Measurements from ENCODE around the gene PLVAP.

PLVAP gene

DNA sequence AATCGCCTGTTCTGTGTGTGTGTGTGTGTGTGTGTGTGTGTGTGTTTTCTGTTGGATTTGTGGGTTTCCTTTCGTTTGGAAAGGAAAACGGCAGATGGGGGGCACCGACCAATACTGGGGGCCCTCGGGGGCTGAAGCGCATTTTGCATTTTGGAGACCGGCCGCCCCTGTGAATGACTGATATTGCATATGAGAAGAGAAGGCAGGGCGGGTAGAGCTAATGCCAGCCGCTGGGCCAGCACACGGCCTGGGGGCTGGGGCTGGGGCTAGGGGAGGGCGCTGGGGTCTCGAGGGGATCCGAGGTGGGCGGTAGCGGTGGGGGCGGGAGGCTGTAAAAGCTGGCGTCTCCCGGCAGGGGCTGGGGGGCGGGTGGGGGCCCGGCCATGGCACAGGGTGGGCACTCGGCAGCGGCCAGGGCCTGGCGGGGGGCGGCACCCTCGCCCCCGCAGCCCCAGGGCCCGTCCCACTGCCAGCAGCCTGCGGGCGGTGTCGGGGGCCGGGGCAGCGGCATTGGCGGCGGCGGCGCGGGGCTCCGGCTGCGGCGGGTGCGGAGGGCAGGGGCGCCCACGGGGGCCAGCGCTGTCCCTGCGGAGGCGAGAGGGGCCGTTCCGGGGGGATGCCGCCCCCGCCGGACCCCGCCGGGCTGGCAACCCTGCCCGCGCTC, 53.7 kb downstream of the PLVAP start:
- no peak for DNase-seq (ENCODE audit: low read depth in 2 of 2)

DNA sequence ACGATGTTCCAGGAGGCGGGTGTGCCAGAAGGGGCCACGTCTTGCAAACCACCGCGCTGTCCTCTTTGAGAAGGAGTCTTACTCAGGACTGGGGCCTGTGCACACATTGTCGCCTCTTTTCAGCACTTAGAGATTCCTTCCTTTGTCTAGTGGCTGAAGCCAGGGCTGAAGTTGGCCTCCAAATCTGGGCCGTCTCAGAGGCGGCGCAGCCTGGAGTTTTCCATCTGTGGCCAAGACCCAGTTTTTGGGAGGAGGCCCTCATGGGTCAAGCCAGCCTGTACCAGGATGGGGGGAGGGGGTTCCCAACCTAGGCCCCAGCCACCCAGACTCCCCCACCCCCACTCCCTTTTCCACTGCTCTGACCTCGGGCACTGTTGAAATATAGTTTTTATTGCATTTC, 54.3 kb downstream of the PLVAP start:
- DNase-seq (ENCODE audit: low read depth in 2 of 2), result no peak

GRCh38 chr19:17321655-17322489, 55.3 kb downstream of the PLVAP start:
- DNase-seq (ENCODE audit: low read depth in 2 of 2), result no peak

DNA sequence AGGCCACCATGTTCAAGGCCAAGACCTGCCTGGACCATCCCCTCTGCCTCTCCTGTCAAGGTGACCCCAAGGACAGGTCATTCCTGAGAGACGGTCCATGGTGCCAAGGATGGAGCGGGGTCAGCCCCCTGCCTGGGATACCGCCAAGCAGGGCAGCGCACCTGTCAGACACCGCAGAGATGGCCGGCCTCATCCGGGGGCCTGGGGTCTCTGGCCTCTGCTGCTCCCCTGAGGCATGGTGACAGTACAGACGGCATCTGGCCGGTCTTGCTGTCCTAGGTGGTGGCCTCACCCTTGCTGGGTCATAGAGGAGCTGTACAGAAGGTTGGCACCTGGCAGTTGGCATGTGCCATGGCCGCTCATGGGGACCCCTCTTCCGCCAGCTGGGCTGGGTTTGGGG, 56.7 kb downstream of the PLVAP start:
- DNase-seq (ENCODE audit: low read depth in 2 of 2), result no peak

- no peak for DNase-seq (ENCODE audit: low read depth in 2 of 2)
Measured at GRCh38 chr19:17319473-17320238, 57.5 kb downstream of the PLVAP start.

DNA sequence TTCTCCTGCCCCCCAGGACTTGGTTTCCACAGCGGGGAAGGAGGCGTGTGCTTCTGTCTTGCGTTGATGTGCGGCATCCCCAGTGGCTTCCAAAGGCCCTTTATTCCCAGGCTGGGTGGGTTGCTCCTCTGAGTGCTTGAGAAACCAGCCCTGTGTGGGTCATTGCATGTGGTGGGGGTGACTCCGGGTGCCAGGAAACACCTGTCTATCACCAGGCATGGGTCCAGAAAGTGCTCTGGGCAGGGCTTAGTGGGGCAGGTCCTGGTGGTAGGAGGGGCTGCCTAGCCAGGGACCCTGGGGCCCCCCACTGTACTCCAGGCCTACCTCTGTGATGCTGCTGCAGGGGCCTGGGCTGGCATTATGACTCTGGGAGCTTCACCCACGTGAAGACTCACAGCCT, 58.2 kb downstream of the PLVAP start:
- DNase-seq (ENCODE audit: low read depth in 2 of 2), result no peak

DNA sequence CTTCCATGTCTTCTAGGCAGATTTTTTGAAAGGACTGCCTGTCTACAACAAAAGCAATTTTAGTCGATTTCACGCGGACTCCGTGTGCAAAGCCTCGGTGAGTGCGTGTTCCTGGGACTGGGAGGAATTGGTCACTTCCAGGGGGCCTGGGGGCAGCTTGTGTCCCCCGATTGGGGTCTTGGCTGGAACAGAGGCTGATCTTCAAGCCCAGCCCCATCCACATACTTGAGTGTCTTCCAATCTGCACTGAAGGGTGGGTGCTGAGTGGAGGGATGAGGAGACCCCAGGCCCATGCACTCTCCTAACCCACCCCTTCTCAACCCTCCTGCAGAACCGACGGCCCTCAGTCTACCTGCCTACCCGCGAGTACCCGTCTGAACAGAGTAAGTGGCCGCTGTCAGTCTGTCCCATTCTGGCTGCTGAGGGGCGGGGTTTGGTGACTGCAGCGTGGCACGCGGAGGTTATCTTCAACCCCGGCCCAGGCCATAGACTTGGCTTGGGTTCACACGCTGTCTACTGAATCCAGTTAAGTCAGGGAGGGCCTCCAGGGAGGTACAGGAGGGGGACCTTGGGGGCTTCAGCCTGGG, 63.0 kb downstream of the PLVAP start:
- no peak for DNase-seq (ENCODE audit: low read depth in 2 of 2)

- no peak for DNase-seq (ENCODE audit: low read depth in 2 of 2)
Measured at GRCh38 chr19:17312189-17313113, 64.7 kb downstream of the PLVAP start.

GRCh38 chr19:17311455-17312188, 65.5 kb downstream of the PLVAP start:
- DNase-seq (ENCODE audit: low read depth in 2 of 2), result no peak

DNA sequence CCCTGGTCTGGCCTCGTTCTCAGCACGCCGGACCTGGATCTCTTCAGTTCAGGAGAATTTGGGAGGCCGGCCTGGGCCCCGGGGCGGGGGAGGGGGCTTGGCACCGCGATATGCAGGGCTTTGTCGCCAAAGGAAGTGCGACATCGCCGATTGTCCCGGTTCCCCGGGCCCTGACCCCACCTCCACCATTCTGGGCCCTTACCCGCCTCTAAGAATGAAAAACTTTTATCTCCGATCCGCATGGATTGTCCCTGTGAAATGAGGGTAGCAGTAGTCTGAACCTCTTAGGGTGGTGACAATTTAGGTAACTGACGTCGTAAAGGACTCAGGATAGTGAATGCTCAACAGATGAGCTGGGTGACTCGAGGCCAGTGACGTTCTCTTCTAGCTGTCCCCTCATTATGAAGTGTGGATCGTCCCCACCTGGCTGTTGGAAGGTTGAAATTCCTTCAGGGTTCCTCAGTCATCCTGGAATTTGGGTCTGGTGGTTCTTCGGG, 67.1 kb downstream of the PLVAP start:
- DNase-seq (ENCODE audit: low read depth in 2 of 2), result no peak

DNA sequence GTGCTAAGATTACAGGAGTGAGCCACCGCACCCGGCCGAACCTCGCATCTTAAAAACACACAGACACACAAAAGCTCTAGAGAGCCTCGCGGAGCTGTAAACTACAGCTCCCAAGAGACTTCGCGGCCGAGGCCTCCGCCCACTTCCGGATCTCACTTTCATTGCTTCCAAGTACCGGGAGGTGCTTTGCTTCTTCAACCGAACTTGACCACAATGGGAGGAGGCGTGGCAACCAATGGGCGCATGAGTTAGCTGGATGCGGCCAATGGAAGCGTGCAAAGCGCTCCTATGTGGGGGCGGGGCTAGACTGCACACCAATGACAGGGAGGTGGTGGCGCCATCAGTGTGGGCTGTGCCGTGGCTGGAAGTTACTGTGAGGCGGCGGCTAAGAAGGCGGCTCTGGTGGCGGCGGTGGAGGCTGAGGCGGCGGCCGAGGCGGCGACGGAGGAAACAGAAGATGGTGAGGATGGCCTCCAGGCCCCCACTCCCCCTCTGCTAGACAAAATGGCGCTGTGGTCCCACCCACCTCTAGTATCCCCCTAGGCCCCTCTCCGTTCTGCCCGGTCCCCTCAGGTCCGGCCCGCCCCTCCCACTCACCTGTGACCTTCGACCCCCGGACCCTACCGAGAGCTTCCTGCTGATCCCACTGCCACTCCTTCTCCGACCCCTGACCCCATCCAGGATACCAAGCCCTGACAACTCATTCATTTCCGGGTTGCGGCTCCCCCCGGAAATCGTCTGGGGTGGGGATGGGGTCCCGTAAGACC, 67.8 kb downstream of the PLVAP start, which contains the start of gene DDA1:
Gene DDA1 (plus strand): TSS at position 366 of the 767 bp plus-strand sequence. CDS start 92 bp downstream, at position 458.
- DNase-seq (ENCODE audit: low read depth in 2 of 2), result peak; percentile 98 to 99

DNA sequence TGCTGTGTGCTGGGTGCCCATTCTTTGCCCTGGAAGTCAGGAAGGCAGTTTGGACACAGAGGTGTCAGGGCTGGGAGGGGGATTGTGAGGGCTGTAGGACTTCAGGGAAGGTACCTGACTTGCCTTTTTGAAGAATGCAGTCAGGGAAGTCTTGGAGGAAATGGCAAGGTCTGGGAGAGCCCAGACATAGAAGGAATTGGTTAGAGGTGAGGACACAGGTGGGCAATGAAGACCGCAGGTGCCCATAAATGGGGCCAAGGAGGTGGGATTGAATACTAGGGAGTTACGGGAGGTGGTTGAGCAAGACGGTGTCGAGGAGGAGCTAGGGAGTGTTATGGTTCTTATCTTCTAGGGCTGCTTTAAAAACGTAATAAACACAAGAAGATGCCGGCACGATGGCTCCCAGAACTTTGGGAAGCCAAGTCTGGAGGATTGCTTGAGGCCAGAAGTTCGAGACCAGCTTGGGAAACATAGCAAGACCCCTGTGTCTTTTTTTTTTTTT, 69.2 kb downstream of the PLVAP start:
- no peak for DNase-seq (ENCODE audit: low read depth in 2 of 2)

GRCh38 chr19:17306285-17306714, 70.8 kb downstream of the PLVAP start:
- no peak for DNase-seq (ENCODE audit: low read depth in 2 of 2)

- DNase-seq (ENCODE audit: low read depth in 2 of 2), result peak; percentile 87 to 93
Measured at GRCh38 chr19:17305517-17306284, 71.4 kb downstream of the PLVAP start, which contains the start of gene MRPL34. TSS of gene MRPL34 (plus strand) at chr19:17305872. CDS start at chr19:17305893, 21 bp downstream.

GRCh38 chr19:17305216-17305516, 72.0 kb downstream of the PLVAP start:
- no peak for DNase-seq (ENCODE audit: low read depth in 2 of 2)

DNA sequence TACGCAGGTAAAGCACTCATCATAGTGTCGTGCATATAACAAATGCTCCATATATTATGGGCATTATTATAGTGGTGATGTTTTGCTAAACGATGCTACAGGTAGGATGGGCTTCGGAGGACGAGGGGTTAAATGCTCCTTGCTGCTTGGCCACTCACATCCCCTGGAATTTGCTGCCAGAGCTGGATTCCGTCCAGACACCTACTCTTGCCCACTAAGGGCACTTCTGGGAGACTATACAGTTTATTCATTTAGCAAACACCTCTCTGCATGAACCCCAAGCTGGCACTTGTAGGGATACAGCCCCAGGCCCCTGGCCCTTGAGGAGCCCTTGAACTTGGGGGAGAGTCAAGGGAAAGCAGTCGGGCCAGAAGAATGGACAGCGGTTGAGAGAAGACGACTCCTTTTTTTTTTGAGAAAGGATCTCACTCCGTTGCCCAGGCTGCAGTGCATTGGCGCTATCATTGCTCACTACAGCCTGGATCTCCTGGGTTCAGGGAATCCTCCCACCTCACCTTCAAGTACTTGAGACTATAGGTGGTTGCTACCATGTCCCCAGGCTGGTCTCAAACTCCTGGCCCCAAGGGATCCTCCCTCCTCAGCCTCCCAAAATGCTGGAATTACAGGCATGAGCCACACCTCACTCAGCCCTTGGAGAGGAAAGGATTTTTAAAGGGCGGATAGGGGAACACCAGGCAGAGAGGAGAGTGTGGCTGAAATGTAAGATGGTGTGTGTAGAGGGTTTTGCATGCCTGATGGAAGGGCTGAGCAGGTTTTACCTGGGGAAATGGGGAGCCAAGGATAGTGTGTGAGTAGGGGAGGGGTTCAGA, 72.5 kb downstream of the PLVAP start:
- DNase-seq (ENCODE audit: low read depth in 2 of 2), result no peak

- DNase-seq (ENCODE audit: low read depth in 2 of 2), result no peak
Measured at GRCh38 chr19:17303940-17304267, 73.2 kb downstream of the PLVAP start.
